GM23338 (cell line): Measurements from ENCODE around the gene GATAD2B. TPM values are rescaled to one million over a fixed set of nuclear protein-coding genes. Genes with fewer than 3 reads are reported as not detected.
A peak's percentile ranks its signal among the peaks of the same experiment; 100 is the strongest.

Experiments used
- ATAC-seq: fragments of 200-7000 bp; cut with Tn5 transposase; 3 replicates; pipeline ENCODE4 v1.9.1; 2020
- DNase-seq: peaks from one replicate; pipeline ENCODE4 v3.0.0-alpha.2; 2015; ENCODE audit warnings: low spot score
- H2AFZ ChIP-seq: fragments of 200-600 bp; sonication (generic); 2 replicates; pipeline ENCODE4 v1.8.0; 2016; ENCODE audit warnings: antibody characterized with exemption, mild to moderate bottlenecking, moderate library complexity
- H3F3A ChIP-seq: fragments of 200-600 bp; sonication (generic); replicated peaks from 2 replicates; pipeline ENCODE4 v1.8.0; 2017; ENCODE audit warnings: antibody characterized with exemption, mixed run types, low read depth
- H3K27ac ChIP-seq: fragments of 200-600 bp; sonication (generic); 2 replicates; pipeline ENCODE4 v1.6.1; 2016; ENCODE audit warnings: low read depth
- H3K27me3 ChIP-seq: fragments of 200-600 bp; sonication (generic); 2 replicates; pipeline ENCODE4 v1.8.0; 2016; ENCODE audit warnings: mild to moderate bottlenecking, mixed run types, moderate library complexity; ENCODE audit not compliant: insufficient read depth
- H3K36me3 ChIP-seq: fragments of 200-600 bp; sonication (generic); 2 replicates; pipeline ENCODE4 v1.8.0; 2016; ENCODE audit warnings: mild to moderate bottlenecking; ENCODE audit not compliant: insufficient read depth
- H3K4me1 ChIP-seq: fragments of 200-600 bp; sonication (generic); 2 replicates; pipeline ENCODE4 v1.8.0; 2016; ENCODE audit warnings: mild to moderate bottlenecking, moderate library complexity; ENCODE audit not compliant: insufficient read depth
- H3K4me2 ChIP-seq: fragments of 200-600 bp; sonication (generic); 2 replicates; pipeline ENCODE4 v1.7.1; 2017; ENCODE audit warnings: mixed run types
- H3K4me3 ChIP-seq: fragments of 200-600 bp; sonication (generic); 2 replicates; pipeline ENCODE4 v1.6.1; 2016; ENCODE audit warnings: mixed run types
- H3K79me2 ChIP-seq: fragments of 200-600 bp; sonication (generic); replicated peaks from 2 replicates; pipeline ENCODE4 v1.8.0; 2017; ENCODE audit warnings: mild to moderate bottlenecking; ENCODE audit not compliant: insufficient read depth
- H3K9me2 ChIP-seq: fragments of 200-600 bp; sonication (generic); 2 replicates; pipeline ENCODE4 v1.8.0; 2017; ENCODE audit not compliant: insufficient read depth
- H4K20me1 ChIP-seq: fragments of 200-600 bp; sonication (generic); replicated peaks from 2 replicates; pipeline ENCODE4 v1.8.0; 2017; ENCODE audit warnings: mild to moderate bottlenecking; ENCODE audit not compliant: insufficient read depth
- H3K27ac Mint-ChIP-seq: 2 replicates; pipeline ENCODE4 v1.8.0; 2020; ENCODE audit warnings: inconsistent platforms, mild to moderate bottlenecking, moderate library complexity, mixed read lengths
- H3K27me3 Mint-ChIP-seq: 3 replicates; pipeline ENCODE4 v1.8.0; 2022; ENCODE audit warnings: low read depth, mild to moderate bottlenecking, moderate library complexity, mixed read lengths, inconsistent platforms; ENCODE audit not compliant: insufficient read depth, poor library complexity
- H3K36me3 Mint-ChIP-seq: 3 replicates; pipeline ENCODE4 v1.8.0; 2021; ENCODE audit warnings: low read depth, mild to moderate bottlenecking, inconsistent platforms, moderate library complexity, mixed read lengths
- H3K4me1 Mint-ChIP-seq: 3 replicates; pipeline ENCODE4 v1.8.0; 2020; ENCODE audit warnings: mild to moderate bottlenecking, inconsistent platforms, mixed read lengths
- H3K4me3 Mint-ChIP-seq: 3 replicates; pipeline ENCODE4 v1.8.0; 2021; ENCODE audit warnings: moderate library complexity, mild to moderate bottlenecking, inconsistent platforms, mixed read lengths
- H3K9me3 Mint-ChIP-seq: 3 replicates; pipeline ENCODE4 v1.8.0; 2020; ENCODE audit warnings: moderate library complexity, mild to moderate bottlenecking, inconsistent platforms, mixed read lengths
- CREB1 ChIP-seq: fragments of 250-450 bp; sonication (Bioruptor Pico); IDR thresholded peaks from 2 replicates; pipeline ENCODE4 v1.5.0; 2020; ENCODE audit warnings: low read depth, mild to moderate bottlenecking, moderate library complexity
- ETS1 ChIP-seq: IDR thresholded peaks from 2 replicates; pipeline ENCODE4 v1.6.1; 2016; ENCODE audit warnings: antibody characterized with exemption
- EZH2 ChIP-seq: fragments of 200-600 bp; sonication (generic); IDR thresholded peaks from one replicate; pipeline ENCODE4 v1.8.0; 2017; ENCODE audit warnings: antibody characterized with exemption, mild to moderate bottlenecking, low read depth; ENCODE audit not compliant: unreplicated experiment
- EZH2phosphoT487 ChIP-seq: fragments of 200-600 bp; sonication (generic); IDR thresholded peaks from one replicate; pipeline ENCODE4 v1.8.1; 2018; ENCODE audit warnings: antibody characterized with exemption; ENCODE audit not compliant: unreplicated experiment
- JUNB ChIP-seq: IDR thresholded peaks from one replicate; pipeline ENCODE4 v1.6.1; 2016; ENCODE audit warnings: antibody characterized with exemption; ENCODE audit not compliant: unreplicated experiment
- NANOG ChIP-seq: IDR thresholded peaks from 2 replicates; pipeline ENCODE4 v1.6.1; 2016; ENCODE audit warnings: antibody characterized with exemption, borderline replicate concordance
- POLR2AphosphoS5 ChIP-seq: IDR thresholded peaks from 2 replicates; pipeline ENCODE4 v1.6.1; 2016; ENCODE audit warnings: antibody characterized with exemption, low read depth
- REST ChIP-seq: IDR thresholded peaks from one replicate; pipeline ENCODE4 v1.6.1; 2018; ENCODE audit warnings: antibody characterized with exemption; ENCODE audit not compliant: unreplicated experiment
- STAT1 ChIP-seq: IDR thresholded peaks from one replicate; pipeline ENCODE4 v1.6.1; 2016; ENCODE audit warnings: antibody characterized with exemption; ENCODE audit not compliant: unreplicated experiment
- ZNF114 ChIP-seq: fragments of 250-450 bp; sonication (Bioruptor Pico); IDR thresholded peaks from 2 replicates; pipeline ENCODE4 v1.5.0; 2020; ENCODE audit warnings: mild to moderate bottlenecking, moderate library complexity
- ZNF331 ChIP-seq: fragments of 250-450 bp; sonication (Bioruptor Pico); IDR thresholded peaks from 2 replicates; pipeline ENCODE4 v1.5.0; 2020; ENCODE audit warnings: low read depth, mild to moderate bottlenecking, moderate library complexity
- ZNF462 ChIP-seq: fragments of 250-450 bp; sonication (Bioruptor Pico); IDR thresholded peaks from 2 replicates; pipeline ENCODE4 v1.5.0; 2020; ENCODE audit warnings: mild to moderate bottlenecking, moderate library complexity
- polyA plus RNA-seq: library from polyadenylated mRNA; unstranded; fragments of >200 nt; fragmentation: Nextera tagmentation; extraction: Ambion mirVana; gene quantifications from 2 replicates; pipeline ENCODE4 v1.2.1, GENCODE V29; 2016
- total RNA-seq: library from RNA; depleted of rRNA; stranded (reverse); fragments of >200 nt; shearing (Covaris generic); gene quantifications from 2 replicates; pipeline ENCODE4 v1.2.3, GENCODE V29; 2014
- TF ChIP-seq, protein P1 (sequence below), 2 experiments: fragments of 200-600 bp in 1 of 2; sonication (generic) in 1 of 2; conservative IDR thresholded peaks; 2 replicates each; pipeline versions ENCODE4 v1.5.1 to v1.6.1; 2016 to 2017; ENCODE audit warnings: antibody characterized with exemption in 2 of 2, low read depth in 2 of 2, mild to moderate bottlenecking in 2 of 2, moderate library complexity in 1 of 2

Gene GATAD2B
- total and polyA plus RNA-seq, 2 experiments from 2014 or later, result 5.2 to 17.8 TPM

GRCh38 chr1:153968408-153968807 is 45.6 kb upstream of the GATAD2B start:
- Histone ChIP-seq H3K36me3 (no peaks in the 10 kb centered on the region; the same call in 1 of the 2 replicates), H4K20me1 (no peaks in the 10 kb centered on the region), H3K27ac (peak overlapping the region; percentile 97), H3K4me3 (peak overlapping the region; percentile 62), H3F3A (peaks cover 27% of the 10 kb centered on the region; the same call in 1 of the 2 replicates), H3K79me2 (peaks cover 26% of the 10 kb centered on the region), H3K27me3 (no peaks in the 10 kb centered on the region), H2AFZ (no peak overlapping the region), H3K4me2 (peak overlapping the region; percentile 76), H3K4me1 (peaks cover 28% of the 10 kb centered on the region), H3K9me2 (no peaks in the 10 kb centered on the region)
- Mint-ChIP-seq H3K4me1 (peaks cover 21% of the 10 kb centered on the region), H3K9me3 (peaks cover 4% of the 10 kb centered on the region; the same call in 1 of the 3 replicates), H3K27ac (peak overlapping the region; percentile 97), H3K4me3 (peak overlapping the region; percentile 81), H3K27me3 (peaks cover 18% of the 10 kb centered on the region), H3K36me3 (peaks cover 40% of the 10 kb centered on the region)
- no peak for TF ChIP-seq REST
- no peak for TF ChIP-seq NANOG
- TF ChIP-seq ZNF462, result no peak
- no peak for TF ChIP-seq ZNF114 (CRISPR knock-in tag)
- TF ChIP-seq JUNB, result no peak
- TF ChIP-seq, protein P1, sequence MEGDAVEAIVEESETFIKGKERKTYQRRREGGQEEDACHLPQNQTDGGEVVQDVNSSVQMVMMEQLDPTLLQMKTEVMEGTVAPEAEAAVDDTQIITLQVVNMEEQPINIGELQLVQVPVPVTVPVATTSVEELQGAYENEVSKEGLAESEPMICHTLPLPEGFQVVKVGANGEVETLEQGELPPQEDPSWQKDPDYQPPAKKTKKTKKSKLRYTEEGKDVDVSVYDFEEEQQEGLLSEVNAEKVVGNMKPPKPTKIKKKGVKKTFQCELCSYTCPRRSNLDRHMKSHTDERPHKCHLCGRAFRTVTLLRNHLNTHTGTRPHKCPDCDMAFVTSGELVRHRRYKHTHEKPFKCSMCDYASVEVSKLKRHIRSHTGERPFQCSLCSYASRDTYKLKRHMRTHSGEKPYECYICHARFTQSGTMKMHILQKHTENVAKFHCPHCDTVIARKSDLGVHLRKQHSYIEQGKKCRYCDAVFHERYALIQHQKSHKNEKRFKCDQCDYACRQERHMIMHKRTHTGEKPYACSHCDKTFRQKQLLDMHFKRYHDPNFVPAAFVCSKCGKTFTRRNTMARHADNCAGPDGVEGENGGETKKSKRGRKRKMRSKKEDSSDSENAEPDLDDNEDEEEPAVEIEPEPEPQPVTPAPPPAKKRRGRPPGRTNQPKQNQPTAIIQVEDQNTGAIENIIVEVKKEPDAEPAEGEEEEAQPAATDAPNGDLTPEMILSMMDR (conservative IDR thresholded peaks at IDR 0.05; ENCODE audit: low read depth in 2 of 2), result no peak
- TF ChIP-seq ETS1, result no peak
- TF ChIP-seq POLR2AphosphoS5, result no peak
- no peak for TF ChIP-seq STAT1
- no peak for TF ChIP-seq EZH2
- TF ChIP-seq ZNF331 (CRISPR knock-in tag), result no peak
- TF ChIP-seq CREB1, result no peak
- TF ChIP-seq EZH2phosphoT487, result no peak
- ATAC-seq, result no peak
- DNase-seq, result no peak
